MM.1S (cell line): ENCODE data around the gene BCHE.

Experiments
- CTCF ChIP-seq: fragments of 300-600 bp; sonication (generic); IDR thresholded peaks from 2 replicates; pipeline ENCODE4 v1.5.1; 2016; ENCODE audit warnings: antibody characterized with exemption, low read length, mixed read lengths
- EZH2 ChIP-seq: fragments of 300-600 bp; sonication (generic); optimal IDR thresholded peaks from 2 replicates; pipeline ENCODE3; 2017; ENCODE audit warnings: low read depth, mild to moderate bottlenecking, antibody characterized with exemption, low read length, mixed read lengths
- EZH2phosphoT487 ChIP-seq: fragments of 300-600 bp; sonication (generic); IDR thresholded peaks from 2 replicates; pipeline ENCODE4 v1.6.1; 2018; ENCODE audit warnings: antibody characterized with exemption, low read length

DNA sequence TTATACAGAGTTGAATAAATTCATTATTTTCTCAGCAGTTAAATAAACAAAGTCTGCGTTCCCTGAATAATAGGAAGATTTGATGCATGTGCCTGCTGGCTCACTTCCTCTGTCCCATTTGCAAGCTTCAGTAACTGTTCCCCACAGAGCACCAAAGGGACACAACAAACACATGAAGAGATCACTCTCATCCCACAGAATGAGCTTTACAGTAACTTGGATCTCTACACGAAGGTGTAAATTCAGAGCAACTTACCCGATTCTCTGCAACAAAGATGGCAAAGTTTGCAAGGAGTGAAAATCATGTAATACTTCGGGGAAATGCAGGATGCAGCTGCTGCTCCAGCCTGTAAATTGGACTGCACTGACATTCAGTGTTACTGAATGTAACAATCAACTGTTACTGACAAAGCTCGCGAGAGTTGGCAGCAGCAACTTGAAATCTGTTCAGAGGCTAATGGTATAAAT, at the start of gene BCHE:
- TF ChIP-seq CTCF (no peak), EZH2 (no peak), EZH2phosphoT487 (no peak)
